Bronchial epithelial cell (primary cell): ENCODE results near the gene SET. TPM values are rescaled to one million over a fixed set of nuclear protein-coding genes. Genes with fewer than 3 reads are reported as not detected.

ENCODE experiments used
- DNase-seq: peaks from one replicate; pipeline ENCODE4 v3.0.0-alpha.2; 2010; ENCODE audit warnings: low read depth
- FAIRE-seq: peaks from 2 replicates; lab custom pipeline; 2011; peaks lifted over from hg19 to GRCh38; lab: Jason Lieb, UNC
- H3K27me3 ChIP-seq: 2 replicates; pipeline ENCODE4 v1.5.1; 2011; ENCODE audit warnings: low read length; ENCODE audit not compliant: control insufficient read depth, insufficient read depth
- H3K36me3 ChIP-seq: 2 replicates; pipeline ENCODE4 v1.5.1; 2011; ENCODE audit warnings: low read length; ENCODE audit not compliant: control insufficient read depth, insufficient read depth
- H3K4me3 ChIP-seq: 2 replicates; pipeline ENCODE4 v1.5.1; 2011; ENCODE audit warnings: mild to moderate bottlenecking, low read depth, low read length, control low read depth
- total RNA-seq: library from RNA; depleted of rRNA; stranded (reverse); fragments of >200 nt; gene quantifications from 2 replicates; pipeline ENCODE4 v1.2.1, GENCODE V29; 2014
- TF ChIP-seq, protein P1 (sequence below): IDR thresholded peaks from 2 replicates; pipeline ENCODE4 v1.5.1; 2011; ENCODE audit warnings: mild to moderate bottlenecking, moderate library complexity, low read length, control low read depth, inconsistent platforms; ENCODE audit not compliant: insufficient read depth, severe bottlenecking

SET gene
- total RNA-seq, 1 donor from 2014 or later: 717 TPM

DNA sequence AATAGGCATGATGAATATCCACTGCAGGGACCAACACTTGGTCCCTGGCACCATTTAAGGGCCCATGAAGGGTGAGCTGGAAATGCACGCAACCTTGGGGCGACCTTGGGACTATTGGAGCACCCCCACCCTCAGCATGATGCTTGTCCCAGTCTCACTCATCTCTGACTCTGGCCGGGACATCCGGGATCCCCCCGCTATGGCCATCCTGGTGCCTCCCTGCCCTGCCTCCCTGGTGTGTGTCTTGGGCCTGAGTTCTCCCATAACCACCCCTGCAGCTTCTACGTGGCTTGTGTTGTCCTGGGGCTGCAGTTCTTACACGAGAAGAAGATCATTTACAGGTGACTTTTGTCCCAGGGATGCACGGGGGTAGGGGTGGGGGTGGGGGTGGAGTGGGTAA is 29.0 kb downstream of the SET start:
- TF ChIP-seq, protein P1, sequence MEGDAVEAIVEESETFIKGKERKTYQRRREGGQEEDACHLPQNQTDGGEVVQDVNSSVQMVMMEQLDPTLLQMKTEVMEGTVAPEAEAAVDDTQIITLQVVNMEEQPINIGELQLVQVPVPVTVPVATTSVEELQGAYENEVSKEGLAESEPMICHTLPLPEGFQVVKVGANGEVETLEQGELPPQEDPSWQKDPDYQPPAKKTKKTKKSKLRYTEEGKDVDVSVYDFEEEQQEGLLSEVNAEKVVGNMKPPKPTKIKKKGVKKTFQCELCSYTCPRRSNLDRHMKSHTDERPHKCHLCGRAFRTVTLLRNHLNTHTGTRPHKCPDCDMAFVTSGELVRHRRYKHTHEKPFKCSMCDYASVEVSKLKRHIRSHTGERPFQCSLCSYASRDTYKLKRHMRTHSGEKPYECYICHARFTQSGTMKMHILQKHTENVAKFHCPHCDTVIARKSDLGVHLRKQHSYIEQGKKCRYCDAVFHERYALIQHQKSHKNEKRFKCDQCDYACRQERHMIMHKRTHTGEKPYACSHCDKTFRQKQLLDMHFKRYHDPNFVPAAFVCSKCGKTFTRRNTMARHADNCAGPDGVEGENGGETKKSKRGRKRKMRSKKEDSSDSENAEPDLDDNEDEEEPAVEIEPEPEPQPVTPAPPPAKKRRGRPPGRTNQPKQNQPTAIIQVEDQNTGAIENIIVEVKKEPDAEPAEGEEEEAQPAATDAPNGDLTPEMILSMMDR: no peak
- no peaks in the 10 kb centered on the region for H3K27me3 ChIP-seq
- no peak for DNase-seq
- H3K4me3 ChIP-seq: no peak overlapping the region
- peaks cover 6% of the 10 kb centered on the region for H3K36me3 ChIP-seq
- no peak for FAIRE-seq

DNA sequence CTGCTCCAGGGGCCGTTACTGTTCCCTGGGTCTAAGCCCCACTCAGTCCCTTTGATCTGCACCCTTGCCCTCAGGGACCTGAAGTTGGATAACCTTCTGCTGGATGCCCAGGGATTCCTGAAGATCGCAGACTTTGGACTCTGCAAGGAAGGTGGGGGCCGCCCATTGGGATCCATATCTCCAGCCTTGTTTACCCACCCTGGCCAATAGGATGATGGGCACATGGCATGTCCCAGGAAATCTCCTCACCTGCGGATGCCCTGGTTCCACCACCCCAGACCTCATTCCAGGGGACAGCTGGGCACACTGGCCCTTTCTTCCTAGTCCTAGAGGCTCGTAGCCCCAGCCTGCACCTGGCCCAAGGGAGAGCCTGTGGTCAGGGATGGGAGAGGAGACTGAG is 29.5 kb downstream of the SET start:
- H3K36me3 ChIP-seq: peaks cover 6% of the 10 kb centered on the region
- DNase-seq: no peak
- no peak for FAIRE-seq
- H3K4me3 ChIP-seq: no peak overlapping the region
- H3K27me3 ChIP-seq: no peaks in the 10 kb centered on the region
- TF ChIP-seq, protein P1: no peak

DNA sequence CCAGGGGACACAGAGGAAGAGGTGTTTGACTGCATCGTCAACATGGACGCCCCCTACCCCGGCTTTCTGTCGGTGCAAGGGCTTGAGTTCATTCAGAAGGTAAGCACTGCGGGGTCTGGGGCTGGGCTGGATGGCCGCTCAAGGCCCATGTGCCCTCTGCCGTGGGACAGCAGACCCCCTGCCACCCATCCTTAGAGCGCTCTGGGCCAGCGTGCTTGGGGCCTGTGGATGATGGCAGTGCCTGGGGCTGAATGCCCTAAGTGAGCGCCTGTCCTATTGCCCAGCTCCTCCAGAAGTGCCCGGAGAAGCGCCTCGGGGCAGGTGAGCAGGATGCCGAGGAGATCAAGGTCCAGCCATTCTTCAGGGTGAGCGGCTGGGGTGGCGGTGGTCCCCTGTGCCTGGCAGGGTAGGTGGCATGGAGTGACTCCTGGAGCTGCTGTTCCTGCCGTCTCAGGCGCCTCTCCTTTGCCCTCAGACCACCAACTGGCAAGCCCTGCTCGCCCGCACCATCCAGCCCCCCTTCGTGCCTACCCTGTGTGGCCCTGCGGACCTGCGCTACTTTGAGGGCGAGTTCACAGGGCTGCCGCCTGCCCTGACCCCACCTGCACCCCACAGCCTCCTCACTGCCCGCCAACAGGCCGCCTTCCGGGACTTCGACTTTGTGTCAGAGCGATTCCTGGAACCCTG is 31.0 kb downstream of the SET start:
- H3K4me3 ChIP-seq: no peak overlapping the region
- FAIRE-seq: no peak
- TF ChIP-seq, protein P1: no peak

DNA sequence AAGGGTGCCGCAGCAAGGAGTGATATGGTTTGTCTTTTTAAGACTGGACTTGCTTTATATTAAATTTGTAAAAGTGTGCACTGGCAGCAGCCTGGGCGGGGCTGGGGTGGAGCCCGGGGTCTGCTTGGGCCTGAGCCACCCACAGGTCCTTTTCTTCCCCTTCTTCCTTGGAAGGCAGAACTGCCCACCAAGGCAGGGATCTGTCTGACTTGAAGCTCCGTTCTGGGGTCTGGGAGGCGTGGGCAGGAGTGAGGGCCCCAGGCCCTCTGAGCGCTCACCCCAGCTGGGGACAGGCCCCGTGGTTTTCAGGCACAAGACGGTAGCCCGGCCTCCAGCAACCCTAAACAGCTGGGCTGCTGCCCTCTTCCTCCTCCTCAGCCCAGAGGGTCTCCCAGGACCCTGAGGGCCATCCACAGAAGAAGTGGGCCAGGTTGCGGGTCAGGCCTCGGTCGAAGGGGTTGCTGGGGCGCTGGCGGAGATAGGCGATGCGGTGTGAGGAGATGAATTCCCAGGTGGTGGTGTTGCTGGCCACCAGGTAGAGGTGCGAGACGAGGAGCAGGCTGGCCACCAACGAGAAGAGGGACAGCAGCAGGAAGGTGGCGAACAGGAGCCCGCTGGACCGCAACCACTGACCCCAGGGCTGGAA is 31.9 kb downstream of the SET start:
- no peak for FAIRE-seq
- H3K36me3 ChIP-seq: peaks cover 6% of the 10 kb centered on the region
- no peaks in the 10 kb centered on the region for H3K27me3 ChIP-seq
- TF ChIP-seq, protein P1: no peak
- no peak overlapping the region for H3K4me3 ChIP-seq
- no peak for DNase-seq

More for the DNA sequence above, 31.0 kb downstream of the SET start:
- Histone ChIP-seq H3K36me3 (peaks cover 6% of the 10 kb centered on the region), H3K27me3 (no peaks in the 10 kb centered on the region)
- DNase-seq: no peak

DNA sequence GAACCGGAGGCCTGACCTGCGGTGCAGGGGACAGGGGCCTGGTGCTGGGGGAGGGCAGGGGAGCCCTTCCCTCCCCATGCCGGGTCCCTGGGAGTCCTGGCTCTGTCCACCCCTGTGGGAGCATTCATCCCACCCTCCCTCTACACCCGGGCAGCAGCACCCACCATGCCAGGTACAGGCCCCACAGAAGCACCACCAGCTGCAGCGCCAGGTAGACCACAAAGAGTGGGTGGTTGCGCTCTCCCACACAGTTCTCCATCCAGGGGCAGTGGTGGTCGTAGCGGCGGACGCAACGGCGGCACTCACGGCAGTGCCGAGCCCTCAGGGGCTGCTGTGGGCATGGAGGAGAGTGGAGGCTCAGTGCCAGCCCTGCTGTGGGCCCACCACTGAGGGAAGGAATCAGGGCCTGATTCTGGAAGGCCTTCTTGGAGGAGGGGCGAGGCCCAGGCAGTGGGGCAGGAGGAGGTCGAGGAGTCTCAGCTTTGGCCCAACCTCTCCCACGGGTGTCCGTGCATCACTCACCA is 32.5 kb downstream of the SET start:
- DNase-seq: no peak
- Histone ChIP-seq H3K36me3 (peaks cover 6% of the 10 kb centered on the region), H3K27me3 (no peaks in the 10 kb centered on the region), H3K4me3 (no peak overlapping the region)
- TF ChIP-seq, protein P1: no peak
- FAIRE-seq: no peak
